ENCODE measurements around the gene SMCO4.

DNA sequence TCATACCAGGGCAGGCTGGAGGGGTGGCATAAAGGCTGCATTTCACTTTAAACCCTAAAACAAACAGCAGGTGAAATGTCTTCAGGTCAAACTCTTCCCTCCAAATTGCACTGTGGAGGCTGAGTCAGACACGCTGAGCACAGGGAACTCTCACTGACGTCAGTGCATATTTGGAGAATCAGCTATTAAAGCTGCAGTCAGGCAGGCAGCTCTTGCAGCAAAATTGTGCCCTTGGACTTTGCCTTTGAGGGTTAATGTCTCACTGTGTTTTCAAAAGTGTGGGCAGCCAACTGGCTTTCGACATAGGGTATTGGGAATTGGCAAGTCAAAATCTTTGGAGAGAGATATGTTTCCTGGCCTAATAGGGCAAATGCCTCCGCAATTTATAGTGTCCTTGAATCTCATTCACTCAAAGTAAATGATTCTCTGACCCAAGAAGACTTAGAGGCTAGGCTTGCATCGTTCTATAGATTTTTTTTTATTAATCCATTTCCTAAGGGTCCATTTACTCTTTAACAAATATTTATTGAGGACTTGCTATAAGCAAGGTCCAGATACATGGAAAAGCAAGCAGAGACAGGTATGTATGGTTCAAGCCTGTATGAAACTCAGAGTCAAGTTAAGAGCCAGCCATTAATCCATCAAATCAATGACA, 27.7 kb upstream of the SMCO4 start:
- TF ChIP-seq CTCF (IDR thresholded peaks at IDR 0.05), result no peak
- TF ChIP-seq POLR2A (IDR thresholded peaks at IDR 0.05), result no peak

Data from body of pancreas (tissue), 4 donors.